Measurements from ENCODE around the gene SYVN1. TPM values are rescaled to one million over a fixed set of nuclear protein-coding genes. Genes with fewer than 3 reads are reported as not detected.

The SYVN1 gene
- 20.0 and 53.9 TPM in 2 replicates for total RNA-seq

GRCh38 chr11:65134240-65134951 is at the start of gene SYVN1:
Gene SYVN1 (minus strand): TSS chr11:65134519. CDS start chr11:65133601, 918 bp downstream.

GRCh38 chr11:65181569-65182257 is 47.4 kb upstream of the SYVN1 start, which contains the start of gene CAPN1:
Gene CAPN1 (plus strand): TSS chr11:65181928. CDS start chr11:65182702, 774 bp downstream.

GRCh38 chr11:65170058-65170534 is 35.8 kb upstream of the SYVN1 start, which contains the start of gene SPDYC:
Gene SPDYC (plus strand): TSS chr11:65170233. CDS start chr11:65171358, 1,125 bp downstream.

GRCh38 chr11:65121865-65122696 is 12.2 kb downstream of the SYVN1 start, which contains the start of the genes FAU and MRPL49:
Gene FAU (minus strand): TSS chr11:65122134. CDS start chr11:65121813, 321 bp downstream.
Gene MRPL49 (plus strand): TSS chr11:65122321. CDS start chr11:65122347, 26 bp downstream.

GRCh38 chr11:65117206-65118096 is 16.9 kb downstream of the SYVN1 start, which contains the start of gene ZNHIT2:
Gene ZNHIT2 (minus strand): TSS chr11:65117701. CDS start chr11:65117653, 48 bp downstream.

GRCh38 chr11:65111744-65112545 is 22.4 kb downstream of the SYVN1 start, which contains the start of gene TM7SF2:
Gene TM7SF2 (plus strand): TSS chr11:65111872. CDS start chr11:65112016, 144 bp downstream.

GRCh38 chr11:65095974-65096806 is 38.1 kb downstream of the SYVN1 start, which contains the start of gene VPS51:
Gene VPS51 (plus strand): TSS chr11:65096214. CDS start chr11:65096251, 37 bp downstream.

GRCh38 chr11:65083834-65084597 is 50.3 kb downstream of the SYVN1 start, which contains the start of the genes CDCA5 and ZFPL1:
Gene CDCA5 (minus strand): TSS chr11:65084040. CDS start chr11:65083978, 62 bp downstream.
Gene ZFPL1 (plus strand): TSS chr11:65084222. CDS start chr11:65084699, 477 bp downstream.

Small RNAs within 50 kb of the gene (small RNA-seq; reads per million reads assigned to genes)
- gene HIGD1AP10 (not detected), gene PDCL2P2 (not detected), gene RNU2-23P (32.1 reads per million, percentile 97 among the genes with 10 or more reads in this experiment)

Other genes with a start within 250 kb of the SYVN1 start
- gene ATG2A, start 217.3 kb downstream of the SYVN1 start, total RNA-seq = 18.8 and 28.5 TPM in 2 replicates
- 10.2 and 16.7 TPM in 2 replicates for gene PPP2R5B, start 209.8 kb downstream of the SYVN1 start, total RNA-seq
- gene GPHA2, start 198.6 kb downstream of the SYVN1 start, total RNA-seq = not detected in 2 replicates
- gene MAJIN, start 162.4 kb downstream of the SYVN1 start, total RNA-seq = not detected in 2 replicates
- not detected in 2 replicates for gene BATF2, start 137.5 kb downstream of the SYVN1 start, total RNA-seq
- 89.9 and 96.4 TPM in 2 replicates for gene ARL2, start 120.4 kb downstream of the SYVN1 start, total RNA-seq
- 14.1 and 21.4 TPM in 2 replicates for gene SNX15, start 107.1 kb downstream of the SYVN1 start, total RNA-seq
- 27.3 and 27.5 TPM in 2 replicates for gene SAC3D1, start 93.3 kb downstream of the SYVN1 start, total RNA-seq
- gene NAALADL1, start 76.0 kb downstream of the SYVN1 start, total RNA-seq = 14.3 and 27.5 TPM in 2 replicates
- 3.6 and 4.3 TPM in 2 replicates for gene CDCA5, start 50.5 kb downstream of the SYVN1 start, total RNA-seq
- gene ZFPL1, start 50.3 kb downstream of the SYVN1 start, total RNA-seq = 45.9 and 70.3 TPM in 2 replicates
- 196 and 371 TPM in 2 replicates for gene VPS51, start 38.3 kb downstream of the SYVN1 start, total RNA-seq
- gene TM7SF2, start 22.6 kb downstream of the SYVN1 start, total RNA-seq = 18.5 and 26.9 TPM in 2 replicates
- gene ZNHIT2, start 16.8 kb downstream of the SYVN1 start, total RNA-seq = 12.6 and 14.5 TPM in 2 replicates
- gene FAU, start 12.4 kb downstream of the SYVN1 start, total RNA-seq = 163 and 287 TPM in 2 replicates
- 35.7 and 78.1 TPM in 2 replicates for gene MRPL49, start 12.2 kb downstream of the SYVN1 start, total RNA-seq
- not detected in 2 replicates for gene SPDYC, start 35.7 kb upstream of the SYVN1 start, total RNA-seq
- gene CAPN1, start 47.4 kb upstream of the SYVN1 start, total RNA-seq = 197 and 486 TPM in 2 replicates
- 5.0 and 6.3 TPM in 2 replicates for gene POLA2, start 127.4 kb upstream of the SYVN1 start, total RNA-seq
- 3.1 and 23.2 TPM in 2 replicates for gene CDC42EP2, start 180.3 kb upstream of the SYVN1 start, total RNA-seq
- gene DPF2, start 199.3 kb upstream of the SYVN1 start, total RNA-seq = 44.5 and 64.8 TPM in 2 replicates
- gene TIGD3, start 220.2 kb upstream of the SYVN1 start, total RNA-seq = 0.11 TPM in 1 of 2 replicates, not detected in the other
- gene SLC25A45, start 248.1 kb upstream of the SYVN1 start, total RNA-seq = 3.8 and 4.3 TPM in 2 replicates

All from placental epithelial cell (primary cell).